PC-9 (cell line): ENCODE measurements around the gene KCNC1.

Experiments used
- EZH2 ChIP-seq: fragments of 200-600 bp; sonication (generic); IDR thresholded peaks from 2 replicates; pipeline ENCODE4 v1.8.0; 2017; ENCODE audit warnings: antibody characterized with exemption, low read depth
- TF ChIP-seq, protein P1 (sequence below): fragments of 200-600 bp; sonication (generic); conservative IDR thresholded peaks from 2 replicates; pipeline ENCODE4 v1.6.1; 2017; ENCODE audit warnings: mixed run types, antibody characterized with exemption, mild to moderate bottlenecking, moderate library complexity

DNA sequence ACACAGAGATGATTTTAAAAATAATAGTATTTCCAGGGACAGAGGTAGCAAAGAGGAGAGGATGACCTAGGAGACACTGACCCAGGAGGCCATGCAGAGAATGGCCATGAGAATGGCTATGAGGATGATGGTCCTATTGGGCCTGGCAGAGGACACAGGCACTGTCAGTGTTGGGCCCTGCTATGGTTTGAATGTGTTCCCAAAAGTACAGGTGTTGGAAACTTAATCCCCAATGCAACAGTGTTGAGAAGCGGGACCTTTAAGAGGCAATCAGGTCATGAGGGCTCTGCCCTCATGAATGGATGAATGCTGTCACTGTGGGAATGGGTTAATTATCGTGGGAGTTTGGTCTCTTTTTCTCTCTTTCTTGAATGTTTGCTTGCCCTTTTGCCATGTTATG is 61.6 kb downstream of the KCNC1 start:
- TF ChIP-seq EZH2, result no peak
- TF ChIP-seq, protein P1, sequence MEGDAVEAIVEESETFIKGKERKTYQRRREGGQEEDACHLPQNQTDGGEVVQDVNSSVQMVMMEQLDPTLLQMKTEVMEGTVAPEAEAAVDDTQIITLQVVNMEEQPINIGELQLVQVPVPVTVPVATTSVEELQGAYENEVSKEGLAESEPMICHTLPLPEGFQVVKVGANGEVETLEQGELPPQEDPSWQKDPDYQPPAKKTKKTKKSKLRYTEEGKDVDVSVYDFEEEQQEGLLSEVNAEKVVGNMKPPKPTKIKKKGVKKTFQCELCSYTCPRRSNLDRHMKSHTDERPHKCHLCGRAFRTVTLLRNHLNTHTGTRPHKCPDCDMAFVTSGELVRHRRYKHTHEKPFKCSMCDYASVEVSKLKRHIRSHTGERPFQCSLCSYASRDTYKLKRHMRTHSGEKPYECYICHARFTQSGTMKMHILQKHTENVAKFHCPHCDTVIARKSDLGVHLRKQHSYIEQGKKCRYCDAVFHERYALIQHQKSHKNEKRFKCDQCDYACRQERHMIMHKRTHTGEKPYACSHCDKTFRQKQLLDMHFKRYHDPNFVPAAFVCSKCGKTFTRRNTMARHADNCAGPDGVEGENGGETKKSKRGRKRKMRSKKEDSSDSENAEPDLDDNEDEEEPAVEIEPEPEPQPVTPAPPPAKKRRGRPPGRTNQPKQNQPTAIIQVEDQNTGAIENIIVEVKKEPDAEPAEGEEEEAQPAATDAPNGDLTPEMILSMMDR, result no peak
